GM21576 (cell line): ENCODE measurements around the gene RNF43.

Experiments used
- ATAC-seq: cut with Tn5 transposase; IDR thresholded peaks from one replicate; pipeline ENCODE4 v1.9.1; 2021; ENCODE audit warnings: mild to moderate bottlenecking, moderate library complexity; ENCODE audit not compliant: unreplicated experiment

Gene RNF43

DNA sequence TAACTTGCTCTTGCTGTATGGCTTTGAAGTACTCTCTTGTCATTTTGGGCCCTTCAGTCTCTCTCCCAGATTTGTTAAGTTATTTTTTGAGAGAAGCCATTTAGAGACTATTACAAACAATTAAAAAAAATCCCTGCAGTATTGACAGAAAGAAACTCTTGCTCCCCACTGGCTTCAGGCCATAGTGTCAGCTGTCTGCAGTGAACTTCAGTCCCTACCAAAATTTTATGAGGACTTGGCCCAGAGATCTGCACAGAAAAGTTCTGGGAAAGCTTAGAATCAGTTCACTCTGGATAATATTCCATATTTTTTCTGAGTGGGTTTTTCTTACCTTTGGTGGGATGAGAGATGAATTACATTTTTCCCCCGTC lies 34.5 kb downstream of the RNF43 start:
- ATAC-seq: no peak

DNA sequence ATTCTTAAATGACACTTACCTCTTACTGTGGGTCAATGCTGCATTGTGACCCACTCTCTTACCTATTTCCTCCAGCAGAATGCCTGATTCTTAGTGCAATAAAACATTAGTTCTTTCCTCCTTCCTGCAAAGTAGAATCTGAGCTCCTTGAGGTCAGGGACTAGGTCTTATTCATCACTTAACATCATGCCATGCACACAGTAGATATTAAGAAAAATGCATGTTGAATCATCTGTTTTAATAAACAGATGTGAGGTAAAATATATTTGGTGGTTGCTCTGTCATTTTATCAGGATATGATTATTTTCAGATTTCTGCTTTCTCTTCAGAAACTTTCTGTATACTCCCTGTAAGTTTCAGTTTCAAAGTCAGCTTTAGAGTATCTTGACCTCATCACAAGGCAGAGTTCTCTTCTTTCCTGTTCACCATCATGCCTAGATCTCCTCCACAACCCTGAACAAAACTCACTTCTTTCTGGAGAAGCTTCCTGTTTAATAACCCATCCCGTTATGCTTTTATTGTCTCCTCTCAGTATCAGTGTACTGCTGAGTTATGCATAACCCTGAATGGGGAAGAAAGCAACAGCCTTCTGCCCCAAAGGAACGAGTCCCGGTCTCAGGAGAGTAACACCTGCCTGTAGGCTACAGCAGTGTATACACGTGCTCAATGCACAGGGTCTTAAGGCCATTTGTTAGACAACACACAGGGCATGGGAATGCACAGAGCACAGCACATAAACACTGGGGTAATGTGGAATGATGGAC lies 35.0 kb downstream of the RNF43 start:
- ATAC-seq: peak; percentile 59

DNA sequence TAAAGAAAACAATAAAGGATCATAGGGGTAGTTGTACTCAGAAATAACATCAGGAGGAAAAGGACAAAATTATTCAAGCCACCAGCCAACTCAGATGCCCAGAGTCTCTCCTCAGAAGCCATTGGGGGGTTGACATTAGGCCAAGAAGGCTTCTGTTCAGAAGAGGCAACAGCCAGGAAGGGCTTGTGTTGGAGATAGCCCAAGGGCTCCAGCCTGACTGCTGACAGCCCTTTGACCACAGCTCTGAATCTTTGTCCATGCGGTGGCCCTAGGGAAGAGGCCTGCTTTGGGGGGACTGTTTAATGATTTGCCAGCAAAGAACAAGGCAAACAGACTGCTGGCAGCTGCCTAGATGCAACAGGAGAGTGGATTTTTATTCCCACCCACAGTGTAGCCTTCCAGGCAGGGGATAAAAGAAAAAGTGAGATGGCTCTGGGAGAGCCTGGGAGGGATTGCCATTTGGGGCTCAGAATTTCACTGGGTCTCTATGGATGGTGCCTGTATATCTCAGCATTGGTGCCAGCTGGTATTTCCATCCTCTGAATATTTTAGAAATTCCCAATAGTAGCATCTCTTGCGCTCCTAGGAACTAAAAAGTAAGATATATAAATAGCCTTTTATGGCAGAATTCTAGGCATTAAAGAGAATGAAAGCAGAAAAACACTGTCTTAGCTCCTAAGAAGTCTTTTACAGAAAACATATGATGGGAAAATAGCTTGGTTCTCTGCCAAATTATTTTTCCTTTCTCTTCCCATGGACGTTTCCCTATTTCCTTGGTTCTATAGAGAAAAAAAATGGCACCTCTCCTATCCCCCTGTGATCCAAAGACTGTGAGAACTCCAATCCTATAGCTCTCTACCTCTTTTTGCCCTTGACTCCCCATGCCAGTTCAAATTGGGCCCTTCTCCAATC lies 36.0 kb downstream of the RNF43 start:
- ATAC-seq: no peak

DNA sequence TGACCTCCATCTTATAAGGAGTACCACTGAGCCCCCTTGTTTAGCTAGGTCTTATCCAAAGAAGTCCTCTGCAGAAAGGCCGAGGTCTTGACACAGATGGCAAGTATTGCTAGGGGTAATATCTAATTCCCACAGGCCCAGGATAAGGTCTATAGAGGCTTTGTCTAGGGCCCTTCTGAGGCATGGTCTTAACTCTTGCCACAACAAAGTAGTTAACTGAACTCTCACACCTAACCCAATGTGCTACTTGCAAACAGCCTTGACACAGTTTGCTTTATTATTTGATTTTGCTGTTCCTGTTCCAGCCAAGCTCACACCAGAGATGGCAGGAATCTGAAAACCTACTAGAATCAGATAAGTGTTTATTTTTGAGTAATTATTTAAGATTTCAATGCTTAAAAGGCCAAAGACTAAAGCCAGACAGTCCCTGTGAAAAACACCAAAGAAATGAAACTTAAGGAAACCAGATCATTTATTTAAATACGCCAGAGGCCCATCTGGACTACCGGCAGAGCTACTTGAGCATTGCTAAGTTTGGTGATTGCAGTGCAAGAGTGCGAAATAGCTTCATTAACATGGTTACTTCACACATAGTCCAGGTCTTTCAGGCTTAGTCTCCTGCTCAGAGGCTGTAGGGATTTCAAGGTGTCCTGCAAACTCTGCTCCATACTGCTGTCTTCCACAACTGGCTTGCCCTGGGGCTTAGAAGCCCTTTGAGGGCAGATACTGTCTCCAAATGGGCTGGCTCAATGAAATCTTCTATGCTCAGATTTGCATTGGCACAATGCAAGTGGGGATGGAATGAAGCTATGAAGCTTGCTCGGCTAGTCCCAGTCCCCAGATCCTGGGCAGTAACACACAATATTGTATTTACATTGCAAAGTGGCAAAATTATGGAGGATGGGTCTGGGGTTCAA lies 36.9 kb downstream of the RNF43 start:
- no peak for ATAC-seq

DNA sequence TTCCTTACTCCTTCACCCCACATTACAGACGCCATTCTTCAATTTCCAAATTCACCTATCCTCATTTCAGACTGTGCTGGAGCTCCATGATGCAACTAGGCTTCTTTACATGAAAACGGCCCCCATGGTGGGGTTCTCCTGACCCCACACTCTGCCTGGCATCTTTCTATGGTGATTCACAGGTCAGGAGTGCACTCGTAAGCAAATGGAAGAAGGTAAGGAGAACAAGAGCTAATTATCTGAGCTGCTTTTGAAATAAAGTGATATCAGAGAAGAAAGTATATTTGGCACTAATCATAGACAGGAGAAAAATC lies 37.9 kb downstream of the RNF43 start:
- no peak for ATAC-seq

DNA sequence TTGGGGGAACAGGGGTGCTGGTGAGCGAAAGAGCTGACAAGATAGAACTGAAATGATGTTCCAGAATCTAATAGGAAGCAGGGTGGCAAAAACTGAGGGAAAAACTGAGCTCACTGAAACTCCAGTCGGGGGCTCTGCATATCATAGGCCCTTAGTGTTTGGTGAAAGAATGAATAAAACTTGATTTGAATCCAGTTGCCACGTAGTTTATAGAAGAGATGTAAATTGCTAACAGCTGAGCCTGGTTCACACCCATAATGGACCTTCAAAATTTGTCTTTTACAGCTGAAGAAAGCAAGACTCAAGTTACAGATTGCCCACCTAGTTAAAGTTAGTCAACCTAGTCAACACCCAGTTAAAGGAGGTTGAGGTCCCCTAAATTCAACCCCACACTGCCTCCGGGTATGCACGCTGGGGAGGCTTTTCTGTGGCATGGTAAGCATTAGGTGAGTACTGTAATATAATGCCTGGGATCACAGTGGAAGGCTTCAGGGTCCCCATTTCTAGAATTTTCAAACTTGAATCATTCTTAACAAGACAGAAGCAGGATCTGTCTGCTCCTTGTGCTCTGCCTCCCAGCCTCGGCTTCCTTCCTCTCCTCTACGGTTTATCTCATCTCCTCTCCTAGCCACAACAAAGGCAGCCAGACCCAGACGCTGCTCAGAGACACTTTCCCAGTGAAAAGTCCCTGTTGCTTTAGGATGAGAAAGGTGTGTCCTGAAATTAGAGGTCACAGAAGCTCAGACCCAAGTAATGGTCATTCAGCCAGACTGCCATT lies 38.4 kb downstream of the RNF43 start:
- ATAC-seq: no peak

DNA sequence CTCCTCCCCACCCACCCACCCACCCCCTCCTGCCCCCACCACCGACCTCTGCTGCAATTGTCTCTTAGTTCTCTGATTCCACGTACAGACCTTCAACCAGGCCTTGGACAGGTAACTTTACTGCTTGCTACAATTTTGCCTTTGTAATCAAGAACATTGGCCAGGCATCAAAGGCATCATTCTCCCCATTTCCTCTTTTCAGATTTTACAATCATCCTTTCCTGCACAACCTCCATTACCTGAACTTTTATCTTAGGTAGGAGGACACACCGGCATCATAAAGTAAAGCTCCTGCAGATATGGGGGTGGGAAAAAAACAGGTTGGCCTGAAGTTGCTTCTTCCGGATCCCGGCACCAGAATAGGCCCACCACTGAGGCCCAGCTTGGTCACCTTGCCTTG lies 39.7 kb downstream of the RNF43 start:
- ATAC-seq: no peak

DNA sequence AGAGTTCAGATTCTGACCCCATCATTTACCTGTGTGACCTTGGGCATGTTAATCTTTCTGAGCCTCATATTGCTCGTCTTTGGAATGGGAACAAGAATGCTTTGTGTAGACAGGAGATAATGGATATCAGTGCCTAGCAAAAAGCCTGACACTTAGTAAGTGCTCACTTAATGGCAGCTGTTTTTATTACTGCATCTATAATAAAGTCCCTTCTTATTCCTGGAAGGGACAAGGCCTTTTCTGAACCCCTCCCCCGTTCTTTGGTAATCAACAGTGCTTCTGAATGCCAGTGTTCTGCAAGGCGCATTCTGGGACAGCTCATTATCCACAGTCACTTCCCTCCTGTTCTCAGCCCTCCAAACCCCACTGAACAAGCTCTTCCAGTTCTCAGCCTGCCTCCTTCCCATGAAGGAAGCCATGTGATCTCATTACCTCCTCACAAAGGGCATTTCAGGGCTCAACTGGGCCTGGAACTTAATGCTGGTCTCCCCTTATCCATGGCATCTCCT lies 40.2 kb downstream of the RNF43 start:
- ATAC-seq: no peak

DNA sequence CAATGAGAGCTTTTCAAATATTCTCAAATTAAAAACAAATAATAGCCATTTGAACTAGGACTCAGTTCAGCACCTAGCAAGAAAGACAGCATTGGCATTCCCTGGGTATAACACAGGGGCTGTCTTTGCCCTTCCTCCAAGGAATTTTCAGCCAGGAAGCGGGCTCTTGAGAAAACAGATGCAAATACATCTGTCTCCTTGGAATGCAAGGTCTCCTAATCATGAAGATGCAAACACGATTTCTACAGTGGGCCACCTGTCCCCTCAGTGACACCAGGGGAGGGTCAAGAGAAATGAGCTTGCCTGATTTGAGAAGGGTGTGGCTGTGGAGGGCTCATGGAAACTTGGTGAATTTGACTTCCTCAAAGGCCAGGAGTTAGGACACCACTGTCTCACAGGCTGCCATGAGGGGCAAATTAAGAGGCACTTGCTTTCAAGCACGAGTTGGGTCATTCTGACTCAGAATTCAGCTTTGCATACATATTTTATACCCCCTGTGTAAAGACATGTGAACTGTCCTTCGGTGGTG lies 40.8 kb downstream of the RNF43 start:
- ATAC-seq: no peak

DNA sequence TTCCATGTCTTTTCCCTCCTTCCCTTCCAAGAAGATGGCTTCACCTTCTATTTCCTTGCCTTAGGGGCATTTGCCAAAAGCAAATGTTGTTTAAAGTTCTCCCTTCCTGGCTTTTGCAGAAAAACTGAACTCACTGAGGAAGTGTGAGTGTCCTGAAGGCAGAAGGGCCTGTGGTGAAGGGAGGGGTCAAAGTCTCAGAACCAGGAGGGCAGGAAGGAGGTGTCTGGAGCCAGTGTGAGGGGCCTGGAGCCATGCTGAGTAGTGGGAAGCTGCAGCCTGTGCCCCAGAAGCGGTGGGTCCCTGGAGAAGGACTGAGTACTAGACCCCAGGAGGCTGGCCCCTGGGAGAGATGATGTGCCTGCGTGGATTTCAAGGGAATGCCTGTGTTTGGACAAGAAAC lies 41.5 kb downstream of the RNF43 start:
- no peak for ATAC-seq

DNA sequence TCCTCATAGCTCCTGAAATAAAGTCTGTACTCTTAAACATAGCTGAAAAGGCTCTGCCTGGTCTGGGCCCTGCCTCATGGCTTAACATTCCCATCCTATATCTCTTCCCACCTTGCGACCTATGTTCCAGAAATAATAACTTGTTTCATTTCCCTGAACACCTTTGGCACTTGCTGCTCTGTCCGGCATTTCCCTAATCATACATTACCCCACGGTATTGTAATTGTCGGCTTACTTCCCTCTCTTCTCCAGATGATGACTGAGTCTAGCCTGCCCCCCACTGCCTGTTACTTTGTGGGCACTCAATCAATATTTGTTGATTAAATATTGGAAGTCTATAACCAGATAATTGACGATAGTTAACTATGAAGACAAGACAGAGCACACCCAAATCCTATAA lies 42.1 kb downstream of the RNF43 start:
- no peak for ATAC-seq

DNA sequence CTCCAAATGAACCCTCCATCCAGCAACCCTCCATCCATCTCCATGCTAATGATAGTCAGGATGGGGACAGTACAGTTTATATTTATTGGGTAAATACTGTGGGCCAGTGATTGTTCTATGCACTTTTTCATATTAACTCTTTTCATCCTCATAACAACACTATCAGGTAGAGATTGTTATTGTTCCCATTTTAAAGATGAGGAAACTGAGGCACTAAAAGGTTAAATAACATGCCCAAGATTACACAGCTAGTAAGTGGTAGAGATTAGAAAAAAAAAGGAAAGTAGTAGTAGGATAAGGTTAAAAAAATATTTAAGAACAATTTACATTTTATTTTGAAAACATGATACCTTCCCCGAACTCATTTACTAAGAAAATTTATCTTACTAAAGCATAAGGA lies 43.4 kb downstream of the RNF43 start:
- no peak for ATAC-seq

DNA sequence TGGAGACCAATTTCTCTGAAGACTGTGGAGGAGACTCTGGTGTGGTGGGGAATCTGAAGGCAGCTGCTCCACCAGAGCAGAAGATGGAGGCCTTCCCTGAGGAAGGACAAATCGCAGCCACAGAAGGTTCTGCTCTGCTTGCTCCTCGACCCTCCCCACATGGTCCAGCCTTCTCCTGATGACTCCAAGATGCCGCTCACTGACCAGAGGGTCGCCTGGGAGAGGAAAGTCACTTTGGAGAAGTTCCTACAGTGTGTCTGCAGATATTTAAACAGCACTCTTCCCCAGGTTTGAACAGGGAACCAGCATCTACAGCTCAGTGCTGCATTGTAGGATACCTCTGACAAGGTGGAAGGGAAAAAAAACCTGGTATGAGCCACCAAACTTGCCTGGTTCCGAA lies 44.3 kb downstream of the RNF43 start:
- no peak for ATAC-seq

DNA sequence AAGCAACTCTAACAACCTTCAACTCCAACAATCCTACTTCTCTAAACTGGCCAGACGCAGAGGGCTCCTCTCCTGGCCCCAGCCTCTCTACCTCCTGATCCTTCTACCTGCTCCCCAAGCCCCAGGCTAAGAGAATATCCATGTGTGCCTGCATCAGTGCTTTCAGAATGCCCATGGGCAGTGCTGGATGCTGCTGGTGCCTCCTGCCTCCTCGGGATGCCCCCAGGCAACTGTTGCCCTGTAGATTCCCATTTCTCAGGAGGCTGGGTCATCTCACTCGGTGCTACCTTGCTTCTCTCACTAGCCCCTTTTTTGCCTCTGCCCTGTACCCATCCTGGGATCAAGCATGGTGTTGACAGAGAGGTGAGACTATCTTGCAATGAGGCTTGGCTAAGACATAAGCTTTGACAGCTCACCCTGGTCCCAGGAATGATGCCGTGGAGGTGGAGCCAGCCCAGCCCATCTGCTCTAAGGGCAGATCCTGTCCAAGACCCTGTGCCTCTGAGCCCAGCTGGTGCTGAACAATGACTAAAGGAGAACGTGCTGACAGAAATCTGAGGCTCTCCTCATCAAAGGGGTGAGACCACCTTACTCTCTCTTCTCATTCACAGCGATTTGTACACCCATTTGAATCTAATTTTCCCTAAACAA lies 45.9 kb downstream of the RNF43 start:
- ATAC-seq: no peak

DNA sequence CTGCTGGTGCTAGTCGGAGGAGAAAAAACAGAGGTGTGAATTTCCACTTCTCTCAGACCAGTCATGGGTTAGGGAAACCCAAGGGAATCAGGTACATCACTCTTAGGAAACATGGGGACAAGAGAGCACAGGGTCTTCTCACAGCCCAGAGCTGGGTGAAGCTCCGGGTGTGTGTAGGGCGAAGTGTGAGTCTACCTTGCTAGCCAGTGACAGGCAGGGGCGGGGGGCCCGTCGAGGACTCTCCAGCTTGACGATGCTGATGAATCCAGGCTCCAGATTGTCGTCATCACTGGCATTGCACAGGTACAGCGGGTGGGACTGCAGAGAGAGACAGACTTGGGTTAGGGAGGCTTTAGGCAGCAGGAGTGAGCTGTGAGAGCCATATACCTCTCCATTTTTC lies 46.6 kb downstream of the RNF43 start:
- ATAC-seq: no peak

DNA sequence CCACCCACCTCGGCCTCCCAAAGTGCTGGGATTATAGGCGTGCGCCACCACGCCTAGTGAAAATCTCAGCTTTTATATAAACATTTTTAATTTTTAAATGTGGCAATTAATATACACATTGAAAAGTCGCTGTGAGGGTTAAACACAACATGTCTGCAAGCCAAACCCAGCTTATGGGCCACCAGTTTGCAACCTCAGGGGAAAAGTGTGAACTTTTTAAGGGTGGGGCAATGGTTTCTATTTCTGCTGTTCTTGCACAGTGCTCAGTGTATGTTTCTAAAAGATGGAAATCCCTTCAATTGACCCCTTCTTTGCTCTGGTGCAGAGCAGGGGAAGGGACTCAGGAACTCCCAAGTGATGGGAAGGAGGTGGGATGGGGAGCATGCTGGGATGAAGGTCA lies 47.0 kb downstream of the RNF43 start:
- ATAC-seq: no peak

DNA sequence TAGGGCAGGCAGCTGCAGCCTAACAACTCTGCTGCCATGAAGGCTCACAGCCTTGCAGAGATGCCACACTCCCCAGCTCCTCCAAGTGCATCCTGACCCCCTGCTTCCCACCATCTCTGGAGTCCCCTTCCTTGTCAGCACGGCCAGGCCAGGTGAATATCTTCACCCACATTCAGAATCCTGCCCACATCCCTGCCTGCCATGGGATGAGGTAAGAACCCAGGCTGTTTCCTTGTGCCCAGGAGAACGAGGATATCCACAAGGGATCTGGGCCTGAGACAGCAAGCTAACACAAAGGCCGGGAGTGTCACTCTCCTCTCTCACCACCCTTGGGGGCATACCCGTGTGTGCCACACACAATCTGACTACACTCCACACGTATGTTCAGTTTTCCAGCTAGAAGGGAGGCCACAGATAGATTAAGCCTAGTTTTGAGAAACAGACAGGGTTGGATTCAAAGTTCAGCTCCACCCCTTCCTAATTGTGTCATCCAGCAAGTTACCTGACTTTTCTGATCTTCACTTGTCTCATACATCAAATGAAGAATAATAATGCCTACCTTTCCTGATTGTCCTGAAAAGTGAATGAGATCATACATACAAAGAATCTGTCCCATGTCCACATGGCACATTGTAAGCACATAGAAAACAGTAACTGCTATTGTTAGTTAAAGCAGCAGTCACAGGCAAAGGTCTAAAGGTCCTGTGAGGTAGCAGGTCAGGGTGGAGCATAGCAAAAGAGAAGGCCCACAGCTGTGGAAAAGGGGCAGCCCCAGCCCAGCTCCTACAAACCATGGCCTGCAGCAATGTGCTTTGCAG lies 47.9 kb downstream of the RNF43 start:
- ATAC-seq: no peak

DNA sequence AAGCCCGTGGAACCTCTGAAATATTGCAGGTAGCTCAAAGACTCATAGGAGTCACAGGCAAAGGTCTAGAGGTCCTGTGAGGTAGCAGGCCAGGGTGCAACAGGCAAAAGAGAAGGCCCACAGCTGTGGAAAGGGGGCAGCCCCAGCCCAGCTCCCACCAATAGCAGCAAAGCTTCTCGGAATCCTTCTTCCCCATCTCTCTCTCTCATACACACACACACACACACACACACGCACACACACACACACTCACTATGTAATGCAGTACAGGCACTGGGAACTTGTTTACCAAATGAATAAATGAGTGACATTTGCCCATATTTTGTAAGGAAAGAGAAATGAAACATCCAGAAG lies 48.5 kb downstream of the RNF43 start:
- ATAC-seq: no peak
